NT2/D1 (cell line): ENCODE results near the gene ZNF655.

Source experiments
- DNase-seq: peaks from one replicate; pipeline ENCODE4 v3.0.0-alpha.2; 2011; ENCODE audit warnings: low read depth, low spot score
- H3K27me3 ChIP-seq: 2 replicates; pipeline ENCODE4 v1.6.0; 2011; ENCODE audit warnings: mild to moderate bottlenecking; ENCODE audit not compliant: insufficient read length, insufficient read depth
- H3K36me3 ChIP-seq: 2 replicates; pipeline ENCODE4 v1.6.1; 2011; ENCODE audit warnings: mild to moderate bottlenecking, low read length, mixed read lengths; ENCODE audit not compliant: insufficient read depth, insufficient read length
- H3K4me1 ChIP-seq: 2 replicates; pipeline ENCODE4 v1.5.1; 2011; ENCODE audit not compliant: insufficient read depth, insufficient read length
- H3K4me3 ChIP-seq: 2 replicates; pipeline ENCODE4 v1.5.1; 2011; ENCODE audit warnings: low read depth; ENCODE audit not compliant: insufficient read length
- H3K9ac ChIP-seq: 2 replicates; pipeline ENCODE4 v1.6.0; 2011; ENCODE audit warnings: low read depth; ENCODE audit not compliant: insufficient read length
- H3K9me3 ChIP-seq: 2 replicates; pipeline ENCODE4 v1.5.1; 2011; ENCODE audit warnings: mild to moderate bottlenecking, low read length; ENCODE audit not compliant: insufficient read depth
- SUZ12 ChIP-seq: IDR thresholded peaks from 2 replicates; pipeline ENCODE4 v1.6.1; 2011; ENCODE audit not compliant: insufficient read length, insufficient read depth; ENCODE audit errors: extremely low read depth
- YY1 ChIP-seq: IDR thresholded peaks from 2 replicates; pipeline ENCODE4 v1.6.1; 2011; ENCODE audit not compliant: insufficient read length, insufficient read depth
- ZNF274 ChIP-seq: IDR thresholded peaks from 2 replicates; pipeline ENCODE4 v1.6.1; 2011; ENCODE audit warnings: mild to moderate bottlenecking, low read depth, low read length

Gene ZNF655

GRCh38 chr7:99597762-99598501, 39.5 kb downstream of the ZNF655 start, which contains the start of gene TMEM225B:
TSS of gene TMEM225B (plus strand) at chr7:99598267. CDS start at chr7:99604389, 6,122 bp downstream.
- no peaks in the 10 kb centered on the region for H3K36me3 ChIP-seq
- H3K4me1 ChIP-seq = no peaks in the 10 kb centered on the region
- no peak within 1 kb of the TSS for H3K9ac ChIP-seq
- H3K9me3 ChIP-seq = no peaks in the 10 kb centered on the region
- no peak for TF ChIP-seq YY1
- TF ChIP-seq ZNF274 = no peak
- no peak for TF ChIP-seq SUZ12
- no peak for DNase-seq
- no peak within 1 kb of the TSS for H3K4me3 ChIP-seq
- no peaks in the 10 kb centered on the region for H3K27me3 ChIP-seq

DNA sequence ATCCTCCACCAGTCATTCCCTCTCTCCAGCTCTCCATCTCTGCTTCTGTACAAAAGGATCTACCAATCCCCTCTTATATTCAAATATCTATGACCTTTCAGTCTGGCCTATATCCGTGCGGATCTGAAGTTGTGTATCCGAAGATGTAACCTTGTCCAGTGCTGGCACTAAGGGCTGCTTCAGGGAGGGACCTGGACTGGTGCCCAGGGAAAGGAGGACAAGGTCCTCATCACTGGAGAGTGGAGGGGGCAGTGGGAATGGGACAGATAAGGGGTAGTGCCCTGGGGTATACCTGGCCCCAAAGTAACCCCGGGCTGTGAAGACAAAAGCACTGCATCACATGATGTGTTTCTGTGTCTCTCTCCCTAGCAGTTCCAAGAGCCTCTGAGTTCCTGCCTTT, 41.4 kb downstream of the ZNF655 start:
- H3K4me3 ChIP-seq = no peak overlapping the region
- no peaks in the 10 kb centered on the region for H3K4me1 ChIP-seq
- no peak for DNase-seq
- H3K9me3 ChIP-seq = no peaks in the 10 kb centered on the region
- H3K36me3 ChIP-seq = no peaks in the 10 kb centered on the region
- no peak overlapping the region for H3K9ac ChIP-seq
- H3K27me3 ChIP-seq = no peaks in the 10 kb centered on the region
- TF ChIP-seq YY1 = no peak
- no peak for TF ChIP-seq SUZ12
- no peak for TF ChIP-seq ZNF274

- no peak for TF ChIP-seq ZNF274
- no peak for TF ChIP-seq SUZ12
- TF ChIP-seq YY1 = no peak
- Histone ChIP-seq H3K27me3 (no peaks in the 10 kb centered on the region), H3K9ac (no peak overlapping the region), H3K4me1 (no peaks in the 10 kb centered on the region), H3K4me3 (no peak overlapping the region), H3K36me3 (no peaks in the 10 kb centered on the region), H3K9me3 (no peaks in the 10 kb centered on the region)
- DNase-seq = no peak
Measured at GRCh38 chr7:99601656-99602310, 43.3 kb downstream of the ZNF655 start.

DNA sequence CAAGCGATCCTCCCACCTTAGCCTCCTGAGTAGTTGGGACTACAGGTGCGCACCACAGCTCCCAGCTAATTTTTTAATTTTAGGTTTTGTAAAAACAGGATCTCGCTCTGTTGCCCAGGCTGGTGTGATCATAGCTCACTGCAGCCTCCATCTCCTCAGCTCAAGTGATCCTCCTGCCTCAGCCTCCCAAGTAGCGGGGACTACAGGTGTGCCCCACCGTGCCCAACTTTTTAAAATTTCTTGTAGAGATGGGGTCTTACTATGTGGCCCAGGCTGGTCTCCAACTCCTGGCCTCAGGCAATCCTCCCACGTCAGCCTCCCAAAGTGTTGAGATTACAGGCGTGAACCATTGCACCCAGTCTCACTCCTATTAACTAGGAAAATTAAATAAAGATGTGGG, 47.1 kb downstream of the ZNF655 start:
- Histone ChIP-seq H3K4me3 (no peak overlapping the region), H3K36me3 (no peaks in the 10 kb centered on the region), H3K9ac (no peak overlapping the region), H3K4me1 (peaks cover 4% of the 10 kb centered on the region), H3K27me3 (no peaks in the 10 kb centered on the region), H3K9me3 (no peaks in the 10 kb centered on the region)
- TF ChIP-seq YY1 (no peak), ZNF274 (no peak), SUZ12 (no peak)
- DNase-seq = no peak

DNA sequence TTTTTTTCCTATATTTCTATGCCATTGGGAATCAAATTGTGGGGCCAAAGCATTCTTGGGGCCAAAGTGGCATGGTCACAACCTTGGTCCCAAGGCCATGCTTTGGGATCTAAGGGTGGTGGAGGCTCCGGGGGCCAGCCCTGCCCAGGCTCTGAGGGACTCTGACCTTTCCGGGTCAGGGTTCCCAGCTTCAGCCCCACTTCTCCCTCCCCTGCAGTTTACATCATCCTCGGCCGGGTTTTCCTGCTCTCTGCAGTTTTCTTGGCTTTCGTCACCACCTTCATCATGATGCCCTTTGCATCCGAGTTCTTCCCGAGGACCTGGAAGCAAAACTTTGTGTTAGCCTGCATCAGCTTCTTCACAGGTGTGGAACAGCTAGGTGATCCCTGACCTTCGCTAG, 48.1 kb downstream of the ZNF655 start:
- H3K9ac ChIP-seq = no peak overlapping the region

DNA sequence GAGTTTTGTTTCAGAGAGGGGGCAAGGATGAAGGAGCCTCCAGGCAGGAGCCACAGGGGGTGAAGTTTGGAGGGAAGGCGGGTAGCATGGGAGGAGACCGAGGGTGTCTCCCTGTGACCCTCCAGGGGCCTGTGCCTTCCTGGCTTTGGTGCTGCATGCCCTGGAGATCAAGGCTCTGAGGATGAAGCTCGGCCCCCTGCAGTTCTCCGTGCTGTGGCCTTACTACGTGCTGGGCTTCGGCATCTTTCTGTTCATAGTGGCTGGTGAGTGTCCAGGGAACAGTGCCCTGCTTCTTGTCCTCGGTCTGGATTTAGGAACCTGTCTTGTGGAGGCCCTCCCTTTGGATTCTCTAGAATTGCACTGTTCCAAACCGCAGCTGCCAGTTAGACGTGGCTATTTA, 49.1 kb downstream of the ZNF655 start:
- Histone ChIP-seq H3K9ac (no peak overlapping the region), H3K36me3 (no peaks in the 10 kb centered on the region), H3K27me3 (no peaks in the 10 kb centered on the region), H3K9me3 (no peaks in the 10 kb centered on the region), H3K4me1 (peaks cover 4% of the 10 kb centered on the region), H3K4me3 (no peak overlapping the region)
- no peak for DNase-seq
- TF ChIP-seq YY1 (no peak), ZNF274 (no peak), SUZ12 (no peak)

More for the DNA sequence above, 48.1 kb downstream of the ZNF655 start:
- no peak for DNase-seq
- Histone ChIP-seq H3K9me3 (no peaks in the 10 kb centered on the region), H3K4me3 (no peak overlapping the region), H3K4me1 (peaks cover 4% of the 10 kb centered on the region), H3K36me3 (no peaks in the 10 kb centered on the region), H3K27me3 (no peaks in the 10 kb centered on the region)
- no peak for TF ChIP-seq SUZ12

DNA sequence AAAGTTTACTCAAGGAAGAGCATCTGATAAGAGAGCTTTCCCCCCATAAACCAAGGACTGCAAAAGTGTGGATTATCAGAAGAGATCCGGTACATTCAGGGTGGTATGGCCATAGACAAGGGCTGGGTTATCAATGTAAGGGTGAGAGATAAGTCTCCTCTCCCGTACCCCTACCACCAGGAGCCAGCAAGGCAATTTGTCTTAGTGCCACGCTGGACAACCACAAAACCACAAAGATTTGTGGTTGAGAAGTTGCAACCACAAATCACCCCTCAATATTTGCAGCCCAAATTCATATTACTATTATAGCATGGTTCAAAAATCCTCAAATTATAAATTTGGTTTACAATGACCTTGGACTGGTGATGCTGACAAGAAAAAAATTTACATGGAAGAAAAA, 56.1 kb downstream of the ZNF655 start:
- TF ChIP-seq SUZ12 = no peak
- TF ChIP-seq ZNF274 = no peak
- TF ChIP-seq YY1 = no peak
- Histone ChIP-seq H3K4me1 (no peaks in the 10 kb centered on the region), H3K4me3 (no peak overlapping the region), H3K27me3 (no peaks in the 10 kb centered on the region), H3K36me3 (peaks cover 14% of the 10 kb centered on the region), H3K9ac (no peak overlapping the region), H3K9me3 (peaks cover 8% of the 10 kb centered on the region)
- DNase-seq = no peak

- peaks cover 29% of the 10 kb centered on the region for H3K36me3 ChIP-seq
- H3K4me1 ChIP-seq = peaks cover 2% of the 10 kb centered on the region
- H3K27me3 ChIP-seq = no peaks in the 10 kb centered on the region
- peak overlapping the region; percentile 84 for H3K4me3 ChIP-seq
- H3K9ac ChIP-seq = peak overlapping the region; percentile 91
- no peak for DNase-seq
- H3K9me3 ChIP-seq = peaks cover 8% of the 10 kb centered on the region
- no peak for TF ChIP-seq YY1
- no peak for TF ChIP-seq ZNF274
Measured at GRCh38 chr7:99615989-99616358, 57.5 kb downstream of the ZNF655 start.
